Fibroblast of pulmonary artery (primary cell): ENCODE data around the gene MAPK8.

ENCODE experiments used
- DNase-seq: peaks from one replicate; pipeline ENCODE4 v3.0.0-alpha.2; 2010; ENCODE audit warnings: low read depth
- H3K4me3 ChIP-seq: replicated peaks from 2 replicates; pipeline ENCODE4 v1.5.1; 2011; ENCODE audit warnings: low read depth, mild to moderate bottlenecking, control low read depth, low read length, moderate library complexity
- CTCF ChIP-seq: IDR thresholded peaks from 2 replicates; pipeline ENCODE4 v1.5.1; 2011; ENCODE audit warnings: mild to moderate bottlenecking, control low read depth, low read length, inconsistent platforms; ENCODE audit errors: missing control alignments

The MAPK8 gene

GRCh38 chr10:48291190-48291589, 15.3 kb upstream of the MAPK8 start:
- no peak for TF ChIP-seq CTCF
- no peak for DNase-seq
- no peak overlapping the region for H3K4me3 ChIP-seq

DNA sequence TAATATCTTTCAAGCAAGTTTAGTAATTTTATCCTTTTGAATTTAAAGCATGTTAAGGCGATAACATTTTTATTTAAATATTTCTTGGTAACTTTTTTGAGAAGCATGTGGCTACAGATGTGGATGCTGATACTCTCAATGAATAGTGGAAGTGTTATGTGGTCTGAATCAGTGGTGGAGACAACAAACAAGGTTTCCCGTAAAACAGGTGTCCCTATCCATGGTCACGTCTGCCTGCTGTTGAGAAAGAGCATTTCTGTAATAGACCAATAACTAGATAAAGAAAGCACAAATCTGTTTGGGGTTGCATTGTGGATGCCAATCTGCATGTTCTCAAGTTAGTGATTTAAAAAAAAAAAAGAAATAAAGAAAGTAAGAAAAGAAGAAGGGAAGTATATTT, 13.9 kb upstream of the MAPK8 start:
- no peak overlapping the region for H3K4me3 ChIP-seq
- TF ChIP-seq CTCF = no peak
- DNase-seq = no peak

DNA sequence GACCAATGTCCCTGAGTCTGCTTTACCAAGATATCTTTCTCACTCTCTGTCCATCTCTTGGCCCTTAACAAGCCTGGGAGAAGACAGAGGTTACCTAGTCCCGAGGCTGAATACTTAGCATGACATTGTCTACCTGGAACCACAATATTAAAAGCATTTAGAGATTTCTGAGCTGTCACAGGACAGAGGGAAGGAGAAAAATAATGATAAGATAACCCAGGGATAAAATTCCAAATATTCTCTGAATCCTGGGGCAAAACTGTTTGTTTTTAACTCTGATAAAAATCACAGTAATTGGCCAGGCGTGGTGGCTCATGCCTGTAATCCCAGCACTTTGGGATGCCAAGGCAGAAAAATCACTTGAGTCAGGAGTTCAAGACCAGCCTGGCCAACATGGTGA, 12.0 kb upstream of the MAPK8 start:
- DNase-seq = no peak
- H3K4me3 ChIP-seq = no peak overlapping the region
- no peak for TF ChIP-seq CTCF

GRCh38 chr10:48296576-48297098, 9.8 kb upstream of the MAPK8 start:
- no peak overlapping the region for H3K4me3 ChIP-seq
- no peak for TF ChIP-seq CTCF
- DNase-seq = no peak

DNA sequence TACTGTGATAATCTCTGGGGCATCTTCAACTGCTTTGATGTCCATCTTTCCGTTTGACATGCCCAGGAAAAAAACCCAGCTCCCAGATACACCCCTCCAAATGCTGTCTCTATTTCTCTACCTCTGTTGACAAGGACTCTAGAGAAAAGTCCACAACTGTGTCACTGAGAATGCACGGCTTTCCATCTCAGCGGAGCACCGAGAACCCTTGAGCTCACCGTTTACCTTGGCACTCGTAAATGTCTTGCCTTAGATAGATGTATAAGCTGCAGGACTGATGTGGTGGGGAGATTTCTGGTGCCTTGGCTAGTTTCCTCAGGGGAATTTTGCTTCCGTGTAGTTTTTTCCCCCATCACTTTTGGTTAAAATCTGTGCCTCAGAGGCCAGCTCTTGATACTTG, 7.4 kb upstream of the MAPK8 start:
- DNase-seq = no peak

GRCh38 chr10:48299692-48300091, 6.8 kb upstream of the MAPK8 start:
- no peak overlapping the region for H3K4me3 ChIP-seq
- no peak for TF ChIP-seq CTCF
- DNase-seq = no peak

More for the DNA sequence above, 7.4 kb upstream of the MAPK8 start:
- no peak overlapping the region for H3K4me3 ChIP-seq
- no peak for TF ChIP-seq CTCF

DNA sequence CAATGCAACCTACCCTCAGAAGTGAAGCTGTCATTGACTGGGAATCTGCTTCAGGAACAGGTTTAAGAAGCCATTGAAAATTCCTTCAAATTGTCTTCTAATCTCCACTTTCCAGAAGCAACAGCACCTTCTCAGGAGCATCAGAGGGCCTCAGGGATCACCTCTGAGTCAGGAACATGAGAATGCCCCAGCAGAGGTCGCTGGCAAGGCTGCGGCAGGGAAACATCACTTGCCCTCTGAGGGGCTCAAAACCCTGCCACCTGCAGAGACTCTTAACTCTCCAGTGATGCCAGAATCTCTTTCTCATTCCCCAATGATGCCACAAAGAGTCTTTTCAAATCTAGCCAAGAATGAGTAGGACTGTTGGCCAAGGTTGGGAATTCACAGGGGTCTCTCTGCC, 5.9 kb upstream of the MAPK8 start:
- no peak for TF ChIP-seq CTCF
- H3K4me3 ChIP-seq = no peak overlapping the region
- DNase-seq = no peak
